HepG2 (cell line): ENCODE measurements around the gene GALNT9.

Experiments
- EZH2 ChIP-seq: conservative IDR thresholded peaks from 2 replicates; pipeline ENCODE4 v1.6.1; 2012; ENCODE audit warnings: mild to moderate bottlenecking, low read depth, low read length, moderate library complexity
- HCFC1 ChIP-seq: fragments of 150-350 bp; IDR thresholded peaks from 2 replicates; pipeline ENCODE4 v1.6.1; 2014; ENCODE audit warnings: low read depth, low read length
- ZNF484 ChIP-seq: sonication (generic); formaldehyde crosslinking; IDR thresholded peaks from 2 replicates; pipeline ENCODE4 v1.5.1; 2020; ENCODE audit warnings: mild to moderate bottlenecking, low read depth, missing genetic modification reagents, borderline replicate concordance

GRCh38 chr12:132214891-132215290 is 114.5 kb downstream of the GALNT9 start:
- TF ChIP-seq EZH2: no peak
- TF ChIP-seq ZNF484 (CRISPR knock-in tag): no peak
- TF ChIP-seq HCFC1: no peak
